ENCODE results near the gene FANCD2. TPM values are rescaled to one million over a fixed set of nuclear protein-coding genes. Genes with fewer than 3 reads are reported as not detected.
"Not testable (repeated sequence)": the region's sequence is repeated elsewhere in the genome, so short reads cannot be mapped to it uniquely, and the experiment has no call there.

Gene FANCD2
- total and polyA plus RNA-seq, 9 donors, result 2.0 to 4.3 (median 3.4) TPM

- no peak overlapping the region for H3K27ac ChIP-seq
- no peaks in the 10 kb centered on the region for H3K4me1 ChIP-seq (ENCODE audit: insufficient read depth)
- no peak overlapping the region for H3K4me3 ChIP-seq
- no peaks in the 10 kb centered on the region for H3K36me3 ChIP-seq
- no peaks in the 10 kb centered on the region for H3K27me3 ChIP-seq
- intact Hi-C loops (cut with DNase I), result no loop called here
- WGBS, 3 donors, result 96 to 97% (median 96%) methylated on average over 4 of the region's 4 CpGs
- TF ChIP-seq EP300 (IDR thresholded peaks at IDR 0.05) (no peak), POLR2A (IDR thresholded peaks at IDR 0.05) (no peak), CTCF (IDR thresholded peaks at IDR 0.05) (no peak)
- no peaks in the 10 kb centered on the region for H3K9me3 ChIP-seq
- DNase-seq, result no peak
Measured at GRCh38 chr3:10055097-10055496, 28.9 kb downstream of the FANCD2 start.

- H3K27ac ChIP-seq; H3K4me1 ChIP-seq (ENCODE audit: insufficient read depth); intact Hi-C loops (cut with DNase I); H3K9me3 ChIP-seq; H3K36me3 ChIP-seq; H3K4me3 ChIP-seq; H3K27me3 ChIP-seq; DNase-seq: not testable (repeated sequence)
- WGBS, 3 donors, result 95 to 98% (median 98%) methylated on average over 13 to 26 of the region's 33 CpGs
Measured at GRCh38 chr3:10070077-10070476, 43.8 kb downstream of the FANCD2 start.

GRCh38 chr3:10074666-10075065 is 48.4 kb downstream of the FANCD2 start:
- H3K4me1 ChIP-seq (ENCODE audit: insufficient read depth), result no peaks in the 10 kb centered on the region
- no peaks in the 10 kb centered on the region for H3K36me3 ChIP-seq
- H3K27me3 ChIP-seq, result no peaks in the 10 kb centered on the region
- intact Hi-C loops (cut with DNase I), result no loop called here
- H3K27ac ChIP-seq, result no peak overlapping the region
- TF ChIP-seq EP300 (IDR thresholded peaks at IDR 0.05), result no peak
- no peak for TF ChIP-seq POLR2A (IDR thresholded peaks at IDR 0.05)
- TF ChIP-seq CTCF (IDR thresholded peaks at IDR 0.05), result no peak
- no peaks in the 10 kb centered on the region for H3K9me3 ChIP-seq
- no peak for DNase-seq
- H3K4me3 ChIP-seq, result no peak overlapping the region

- no peak overlapping the region for H3K4me3 ChIP-seq
- no peak for DNase-seq
- no peaks in the 10 kb centered on the region for H3K27me3 ChIP-seq
- H3K9me3 ChIP-seq, result no peaks in the 10 kb centered on the region
- intact Hi-C loops (cut with DNase I), result no loop called here
- WGBS, 3 donors, result 96 to 97% (median 97%) methylated on average over 4 of the region's 4 CpGs
- H3K4me1 ChIP-seq (ENCODE audit: insufficient read depth), result no peaks in the 10 kb centered on the region
- no peaks in the 10 kb centered on the region for H3K36me3 ChIP-seq
- TF ChIP-seq EP300 (IDR thresholded peaks at IDR 0.05), result no peak
- no peak for TF ChIP-seq CTCF (IDR thresholded peaks at IDR 0.05)
- no peak for TF ChIP-seq POLR2A (IDR thresholded peaks at IDR 0.05)
- no peak overlapping the region for H3K27ac ChIP-seq
Measured at GRCh38 chr3:10081871-10082270, 55.6 kb downstream of the FANCD2 start.

GRCh38 chr3:10085738-10086137 is 59.5 kb downstream of the FANCD2 start:
- 88 to 98% (median 94%) methylated on average over 1 of the region's 1 CpG for WGBS, 3 donors
- intact Hi-C loops (cut with DNase I), result no loop called here
- Histone ChIP-seq H3K27ac (no peak overlapping the region), H3K9me3 (no peaks in the 10 kb centered on the region), H3K4me1 (ENCODE audit: insufficient read depth) (no peaks in the 10 kb centered on the region), H3K27me3 (no peaks in the 10 kb centered on the region), H3K4me3 (no peak overlapping the region), H3K36me3 (no peaks in the 10 kb centered on the region)
- no peak for DNase-seq
- TF ChIP-seq POLR2A (IDR thresholded peaks at IDR 0.05) (no peak), EP300 (IDR thresholded peaks at IDR 0.05) (no peak), CTCF (IDR thresholded peaks at IDR 0.05) (no peak)
